ENCODE measurements around the gene RBM47.

The RBM47 gene

GRCh38 chr4:40606239-40606767, 23.4 kb downstream of the RBM47 start:
- DNase-seq (ENCODE audit: low spot score), result no peak
- TF ChIP-seq, protein P1, sequence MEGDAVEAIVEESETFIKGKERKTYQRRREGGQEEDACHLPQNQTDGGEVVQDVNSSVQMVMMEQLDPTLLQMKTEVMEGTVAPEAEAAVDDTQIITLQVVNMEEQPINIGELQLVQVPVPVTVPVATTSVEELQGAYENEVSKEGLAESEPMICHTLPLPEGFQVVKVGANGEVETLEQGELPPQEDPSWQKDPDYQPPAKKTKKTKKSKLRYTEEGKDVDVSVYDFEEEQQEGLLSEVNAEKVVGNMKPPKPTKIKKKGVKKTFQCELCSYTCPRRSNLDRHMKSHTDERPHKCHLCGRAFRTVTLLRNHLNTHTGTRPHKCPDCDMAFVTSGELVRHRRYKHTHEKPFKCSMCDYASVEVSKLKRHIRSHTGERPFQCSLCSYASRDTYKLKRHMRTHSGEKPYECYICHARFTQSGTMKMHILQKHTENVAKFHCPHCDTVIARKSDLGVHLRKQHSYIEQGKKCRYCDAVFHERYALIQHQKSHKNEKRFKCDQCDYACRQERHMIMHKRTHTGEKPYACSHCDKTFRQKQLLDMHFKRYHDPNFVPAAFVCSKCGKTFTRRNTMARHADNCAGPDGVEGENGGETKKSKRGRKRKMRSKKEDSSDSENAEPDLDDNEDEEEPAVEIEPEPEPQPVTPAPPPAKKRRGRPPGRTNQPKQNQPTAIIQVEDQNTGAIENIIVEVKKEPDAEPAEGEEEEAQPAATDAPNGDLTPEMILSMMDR (IDR thresholded peaks at IDR 0.05; ENCODE audit: extremely low read depth, insufficient read depth, missing control alignments), result no peak
- in situ Hi-C loops (cut with MboI; ENCODE audit: low pct_unique_long_range_greater_than_20kb, low sequenced_read_pairs, unreplicated experiment), result no loop called here

- in situ Hi-C loops (cut with MboI; ENCODE audit: low pct_unique_long_range_greater_than_20kb, low sequenced_read_pairs, unreplicated experiment), result no loop called here
- no peak for DNase-seq (ENCODE audit: low spot score)
- TF ChIP-seq, protein P1 (IDR thresholded peaks at IDR 0.05; ENCODE audit: extremely low read depth, insufficient read depth, missing control alignments), result no peak
Measured at GRCh38 chr4:40603281-40603680, 26.4 kb downstream of the RBM47 start.

DNA sequence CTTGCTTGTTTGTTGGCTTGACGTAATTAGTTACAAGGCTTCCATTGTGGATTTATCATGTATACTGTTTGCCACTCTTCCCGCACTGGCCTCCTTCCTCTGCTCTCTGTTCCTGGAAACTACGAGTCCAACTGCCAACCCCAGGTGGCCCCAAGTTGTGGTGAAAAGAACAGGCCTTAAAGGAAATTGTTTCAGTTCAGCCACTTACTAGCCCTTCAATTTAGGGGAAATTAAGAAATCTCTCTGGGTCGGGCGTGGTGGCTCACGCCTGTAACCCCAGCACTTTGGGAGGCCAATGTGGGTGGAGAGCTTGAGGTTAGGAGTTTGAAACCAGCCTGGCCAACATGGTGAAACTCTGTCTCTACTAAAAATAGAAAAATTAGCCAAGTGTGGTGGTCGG, 28.0 kb downstream of the RBM47 start:
- in situ Hi-C loops (cut with MboI; ENCODE audit: low pct_unique_long_range_greater_than_20kb, low sequenced_read_pairs, unreplicated experiment), result no loop called here
- DNase-seq (ENCODE audit: low spot score), result no peak
- TF ChIP-seq, protein P1 (IDR thresholded peaks at IDR 0.05; ENCODE audit: extremely low read depth, insufficient read depth, missing control alignments), result no peak

GRCh38 chr4:40600850-40601249, 28.8 kb downstream of the RBM47 start:
- in situ Hi-C loops (cut with MboI; ENCODE audit: low pct_unique_long_range_greater_than_20kb, low sequenced_read_pairs, unreplicated experiment), result no loop called here
- no peak for DNase-seq (ENCODE audit: low spot score)
- TF ChIP-seq, protein P1 (IDR thresholded peaks at IDR 0.05; ENCODE audit: extremely low read depth, insufficient read depth, missing control alignments), result no peak

DNA sequence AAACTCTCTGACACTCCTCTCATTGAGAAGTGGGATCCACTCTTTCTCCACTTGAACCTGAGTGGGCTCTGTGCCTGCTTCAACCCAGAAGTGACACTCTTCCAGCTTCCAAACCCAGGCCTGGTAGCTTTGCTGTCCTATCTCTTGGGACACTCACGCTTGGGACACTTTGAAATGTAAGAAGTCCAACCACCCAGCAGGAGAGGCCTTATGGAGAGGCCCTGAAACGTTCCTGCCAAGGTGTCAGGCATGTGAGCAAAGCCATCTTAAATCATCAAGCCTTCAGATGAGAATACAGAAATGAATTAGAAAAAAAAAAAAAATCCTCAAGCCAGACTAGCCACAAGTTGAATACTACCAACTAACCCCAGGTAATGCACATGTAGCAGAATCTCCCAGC, 30.2 kb downstream of the RBM47 start:
- in situ Hi-C loops (cut with MboI; ENCODE audit: low pct_unique_long_range_greater_than_20kb, low sequenced_read_pairs, unreplicated experiment), result no loop called here
- TF ChIP-seq, protein P1 (IDR thresholded peaks at IDR 0.05; ENCODE audit: extremely low read depth, insufficient read depth, missing control alignments), result no peak
- DNase-seq (ENCODE audit: low spot score), result no peak

- in situ Hi-C loops (cut with MboI; ENCODE audit: low pct_unique_long_range_greater_than_20kb, low sequenced_read_pairs, unreplicated experiment), result no loop called here
- DNase-seq (ENCODE audit: low spot score), result no peak
- TF ChIP-seq, protein P1 (IDR thresholded peaks at IDR 0.05; ENCODE audit: extremely low read depth, insufficient read depth, missing control alignments), result no peak
Measured at GRCh38 chr4:40596522-40596921, 33.1 kb downstream of the RBM47 start.

DNA sequence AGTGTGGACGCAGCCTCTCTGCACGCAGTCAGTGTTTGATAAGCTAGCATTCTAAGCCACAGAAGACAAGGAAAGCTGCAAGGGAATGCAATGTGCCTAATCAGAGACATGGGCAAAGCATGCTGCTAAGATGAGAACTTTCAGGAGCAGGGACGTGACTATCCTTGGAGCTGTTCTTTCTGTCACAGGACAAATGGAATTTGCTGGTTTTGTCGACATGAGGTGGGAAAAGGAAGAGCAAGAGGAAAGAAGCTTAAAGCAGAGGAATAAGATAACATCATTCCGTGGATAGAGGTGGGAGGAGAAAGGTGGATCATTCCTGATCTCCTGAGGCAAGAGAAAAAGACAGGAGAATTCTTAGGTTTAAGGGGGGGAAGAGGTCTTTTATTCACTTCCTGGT, 33.7 kb downstream of the RBM47 start:
- no peak for DNase-seq (ENCODE audit: low spot score)
- in situ Hi-C loops (cut with MboI; ENCODE audit: low pct_unique_long_range_greater_than_20kb, low sequenced_read_pairs, unreplicated experiment), result no loop called here
- TF ChIP-seq, protein P1 (IDR thresholded peaks at IDR 0.05; ENCODE audit: extremely low read depth, insufficient read depth, missing control alignments), result no peak

Data from GM13977 (cell line).